ENCODE data around the gene CTAGE4.
"Not testable (repeated sequence)": the region's sequence is repeated elsewhere in the genome, so short reads cannot be mapped to it uniquely, and the experiment has no call there.

Gene CTAGE4, protein sequence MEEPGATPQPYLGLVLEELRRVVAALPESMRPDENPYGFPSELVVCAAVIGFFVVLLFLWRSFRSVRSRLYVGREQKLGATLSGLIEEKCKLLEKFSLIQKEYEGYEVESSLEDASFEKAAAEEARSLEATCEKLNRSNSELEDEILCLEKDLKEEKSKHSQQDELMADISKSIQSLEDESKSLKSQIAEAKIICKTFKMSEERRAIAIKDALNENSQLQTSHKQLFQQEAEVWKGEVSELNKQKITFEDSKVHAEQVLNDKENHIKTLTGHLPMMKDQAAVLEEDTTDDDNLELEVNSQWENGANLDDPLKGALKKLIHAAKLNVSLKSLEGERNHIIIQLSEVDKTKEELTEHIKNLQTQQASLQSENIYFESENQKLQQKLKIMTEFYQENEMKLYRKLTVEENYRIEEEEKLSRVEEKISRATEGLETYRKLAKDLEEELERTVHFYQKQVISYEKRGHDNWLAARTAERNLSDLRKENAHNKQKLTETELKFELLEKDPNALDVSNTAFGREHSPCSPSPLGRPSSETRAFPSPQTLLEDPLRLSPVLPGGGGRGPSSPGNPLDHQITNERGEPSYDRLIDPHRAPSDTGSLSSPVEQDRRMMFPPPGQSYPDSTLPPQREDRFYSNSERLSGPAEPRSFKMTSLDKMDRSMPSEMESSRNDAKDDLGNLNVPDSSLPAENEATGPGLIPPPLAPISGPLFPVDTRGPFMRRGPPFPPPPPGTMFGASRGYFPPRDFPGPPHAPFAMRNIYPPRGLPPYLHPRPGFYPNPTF

DNA sequence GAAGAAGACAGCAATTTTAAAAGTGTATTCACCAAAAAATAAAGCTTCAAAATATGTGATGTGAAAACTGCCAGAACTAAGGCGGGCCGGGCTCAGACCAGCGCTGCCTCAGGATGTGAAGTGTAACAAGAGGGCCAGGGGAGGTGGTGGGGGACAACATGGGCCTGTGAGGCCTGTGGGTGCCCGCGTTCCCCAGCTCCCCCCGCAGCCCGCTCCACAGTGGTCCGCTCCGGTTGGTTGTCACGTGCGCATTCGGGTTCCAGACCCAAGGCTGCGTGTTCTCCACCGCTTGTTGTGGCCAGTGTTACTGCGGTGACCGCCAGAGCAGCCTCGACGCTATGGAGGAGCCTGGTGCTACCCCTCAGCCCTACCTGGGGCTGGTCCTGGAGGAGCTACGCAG is at the start of gene CTAGE4:
CTAGE4 (plus strand) TSS at position 301 of the 400 bp plus-strand sequence; CDS start at position 339, 38 bp downstream.
- not testable (repeated sequence) for DNase-seq

DNA sequence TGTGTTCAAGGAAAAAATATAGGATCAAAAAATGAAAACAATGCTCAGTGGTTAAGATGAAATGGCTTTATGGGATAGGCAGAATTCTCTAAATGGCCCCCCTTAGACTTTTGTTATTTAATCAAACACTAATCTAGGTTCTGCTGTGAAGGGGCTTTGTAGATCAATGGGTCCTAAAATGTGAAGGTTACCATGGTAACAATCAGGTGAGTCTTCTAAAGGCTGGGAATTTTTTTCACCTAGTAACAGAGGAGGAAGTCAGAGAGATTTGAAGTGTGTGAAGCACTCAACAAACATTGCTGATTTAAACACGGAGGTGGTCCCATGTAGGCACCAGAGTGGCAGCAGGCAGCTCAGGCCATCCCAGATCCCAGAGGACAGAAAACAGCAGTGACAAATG is 49.1 kb upstream of the CTAGE4 start:
- no peak for DNase-seq

DNA sequence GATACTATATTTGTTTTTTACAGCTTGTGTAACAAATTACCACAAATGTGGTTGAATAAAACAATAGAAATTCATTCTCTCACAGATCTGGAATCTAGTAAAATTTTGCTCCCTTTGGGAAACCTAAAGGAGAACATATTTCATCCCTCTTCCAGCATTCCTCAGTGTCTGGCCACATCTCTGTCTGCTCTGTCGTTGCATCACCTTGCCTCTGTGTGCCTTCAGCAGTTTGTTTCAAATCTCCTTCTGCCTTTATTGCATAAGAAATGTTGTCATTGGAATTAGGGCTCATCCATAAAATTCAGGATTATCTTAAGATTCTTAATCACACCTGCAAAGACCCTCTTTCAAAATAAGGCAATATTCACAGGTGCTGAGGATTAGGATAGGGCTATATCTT is 45.8 kb upstream of the CTAGE4 start:
- DNase-seq: no peak

DNA sequence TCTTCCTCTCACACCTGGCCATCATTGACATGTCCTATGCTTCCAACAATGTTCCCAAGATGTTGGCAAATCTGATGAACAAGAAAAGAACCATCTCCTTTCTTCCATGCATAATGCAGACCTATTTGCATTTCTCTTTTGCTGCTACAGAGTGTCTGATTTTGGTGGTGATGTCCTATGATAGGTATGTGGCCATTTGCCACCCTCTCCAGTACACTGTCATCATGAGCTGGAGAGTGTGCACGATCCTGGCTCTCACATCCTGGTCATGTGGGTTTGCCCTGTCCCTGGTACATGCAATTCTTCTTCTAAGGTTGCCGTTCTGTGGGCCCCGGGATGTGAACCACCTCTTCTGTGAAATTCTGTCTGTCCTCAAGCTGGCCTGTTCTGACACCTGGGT is 41.1 kb upstream of the CTAGE4 start:
- no peak for DNase-seq

DNA sequence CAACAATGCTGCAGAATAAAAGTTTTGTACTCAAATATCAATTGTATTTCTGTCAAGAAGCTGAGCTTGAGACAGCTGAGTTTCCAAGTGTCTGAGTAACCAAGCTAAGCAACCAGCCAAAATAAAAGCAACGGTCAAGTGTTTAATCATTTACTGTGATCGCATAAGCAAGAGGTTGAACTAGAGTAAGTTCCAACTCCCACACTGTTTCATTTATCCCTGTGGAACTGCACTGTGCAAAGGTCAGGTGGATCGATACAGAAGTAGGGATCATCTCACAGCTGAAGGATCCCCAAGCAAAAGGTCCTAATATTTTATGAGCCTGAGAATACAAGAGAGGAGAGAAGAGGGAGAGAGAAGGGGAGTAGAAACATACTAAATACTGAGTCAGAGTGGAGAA is 38.8 kb upstream of the CTAGE4 start:
- DNase-seq: no peak

DNA sequence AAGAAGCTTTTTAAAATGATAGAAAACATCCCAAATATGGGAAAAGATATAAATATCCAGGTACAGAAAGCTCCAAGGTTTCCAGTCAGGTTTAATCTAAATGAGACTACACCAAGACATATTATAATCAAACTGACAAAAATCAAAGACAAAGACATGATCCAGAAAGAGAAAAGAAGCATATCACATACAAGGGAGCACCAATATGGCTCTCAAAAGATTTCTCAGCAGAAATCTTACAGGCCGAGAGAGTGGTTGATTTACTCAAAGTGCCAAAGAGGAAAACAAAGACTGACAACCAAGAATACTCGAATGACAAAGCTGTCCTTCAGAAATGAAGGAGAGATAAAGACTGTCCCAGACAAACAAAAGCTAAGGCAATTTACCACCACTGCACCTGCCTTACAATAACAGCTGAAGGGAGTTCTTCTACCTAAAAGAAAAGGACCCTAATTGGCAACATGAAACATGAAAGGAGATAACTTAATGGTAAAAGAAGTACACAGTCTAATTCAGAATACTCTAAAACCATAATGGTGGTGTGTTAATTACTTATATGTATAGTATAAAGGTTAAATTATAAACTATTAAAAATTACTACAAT is 34.9 kb upstream of the CTAGE4 start:
- DNase-seq: no peak

DNA sequence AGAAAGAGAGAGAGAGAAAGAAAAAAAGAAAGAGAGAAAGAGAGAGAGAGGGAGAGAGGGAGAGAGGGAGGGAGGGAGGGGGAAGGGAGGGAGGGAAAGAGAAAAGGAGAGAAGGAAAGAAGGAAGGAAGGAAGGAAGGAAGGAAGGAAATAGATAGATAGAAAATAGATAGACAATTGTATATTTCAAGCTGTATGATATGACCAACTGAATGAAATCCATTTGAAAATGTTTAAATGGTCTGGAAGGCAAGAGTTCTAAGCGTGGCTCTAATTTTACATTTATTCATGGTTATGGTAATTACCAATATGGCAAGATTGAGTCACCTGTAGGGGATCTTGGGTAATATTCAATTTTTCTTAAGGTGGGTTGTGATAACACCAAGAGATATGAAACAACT is 24.4 kb upstream of the CTAGE4 start:
- DNase-seq: no peak

DNA sequence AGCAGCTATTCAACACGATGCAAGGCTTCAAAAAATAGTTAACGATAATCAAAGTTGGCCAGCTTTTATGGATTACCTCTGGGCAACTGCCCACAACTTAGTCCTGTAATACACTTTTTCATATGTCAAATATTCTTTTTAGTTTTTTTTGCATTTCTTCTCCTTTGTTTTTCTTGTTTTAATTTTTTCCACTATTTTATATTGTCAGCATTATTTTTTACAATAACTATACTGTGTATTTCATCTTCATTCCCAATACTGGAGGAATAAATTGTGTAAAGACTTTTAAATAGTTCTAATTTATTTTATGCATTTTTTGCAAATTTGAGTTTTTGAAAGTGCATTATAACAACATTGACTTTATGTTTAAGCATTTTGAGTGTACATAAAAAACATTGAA is 18.5 kb upstream of the CTAGE4 start:
- no peak for DNase-seq

DNA sequence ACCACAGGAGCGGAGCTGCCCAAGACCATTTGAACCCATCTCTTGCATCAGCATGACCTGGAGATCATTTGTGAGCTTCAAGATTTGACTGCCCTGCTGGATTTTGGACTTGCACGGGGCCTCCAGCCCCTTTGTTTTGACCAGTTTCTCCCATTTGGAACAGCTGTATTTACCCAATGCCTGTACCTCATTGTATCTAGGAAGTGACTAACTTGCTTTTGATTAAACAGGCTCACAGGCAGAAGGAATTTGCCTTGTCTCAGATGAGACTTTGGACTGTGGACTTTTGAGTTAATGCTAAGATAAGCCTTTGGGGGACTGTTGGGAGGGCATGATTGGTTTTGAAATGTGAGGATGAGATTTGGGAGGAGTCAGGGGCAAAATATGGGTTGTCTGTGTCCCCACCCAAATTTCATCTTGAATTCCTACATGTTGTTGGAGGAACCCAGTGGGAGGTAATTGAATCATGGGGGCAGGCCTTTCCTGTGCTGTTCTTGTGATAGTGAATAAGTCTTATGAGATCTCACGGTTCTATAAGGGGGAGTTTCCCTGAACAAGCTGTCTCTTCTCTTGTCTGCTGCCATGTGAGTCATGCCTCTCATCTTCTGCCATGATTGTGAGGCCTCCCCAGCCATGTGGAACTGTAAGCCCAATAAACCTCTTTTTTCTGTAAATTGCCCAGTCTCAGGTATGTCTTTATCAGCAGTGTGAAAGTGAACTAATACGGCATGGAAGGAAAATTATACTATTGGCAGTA is 11.5 kb upstream of the CTAGE4 start:
- not testable (repeated sequence) for DNase-seq

DNA sequence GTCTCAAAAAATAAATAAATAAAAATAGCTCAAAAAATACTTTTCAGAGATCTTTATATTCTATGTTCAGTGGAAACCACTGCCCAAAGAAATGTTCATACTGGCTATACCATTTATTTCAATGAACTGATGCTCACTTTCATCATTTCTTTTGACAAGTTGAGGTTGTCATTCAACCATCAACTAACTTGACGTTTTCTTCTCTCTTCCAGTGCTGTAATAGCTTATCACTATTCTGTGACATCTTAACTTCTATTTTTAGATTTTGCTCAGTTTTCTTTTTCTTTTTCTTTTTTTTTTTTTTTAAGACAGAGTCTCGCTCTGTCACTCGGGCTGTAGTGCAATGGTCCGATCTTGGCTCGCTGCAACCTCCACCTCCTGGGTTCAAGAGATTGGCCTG is 8.7 kb upstream of the CTAGE4 start:
- DNase-seq: no peak

DNA sequence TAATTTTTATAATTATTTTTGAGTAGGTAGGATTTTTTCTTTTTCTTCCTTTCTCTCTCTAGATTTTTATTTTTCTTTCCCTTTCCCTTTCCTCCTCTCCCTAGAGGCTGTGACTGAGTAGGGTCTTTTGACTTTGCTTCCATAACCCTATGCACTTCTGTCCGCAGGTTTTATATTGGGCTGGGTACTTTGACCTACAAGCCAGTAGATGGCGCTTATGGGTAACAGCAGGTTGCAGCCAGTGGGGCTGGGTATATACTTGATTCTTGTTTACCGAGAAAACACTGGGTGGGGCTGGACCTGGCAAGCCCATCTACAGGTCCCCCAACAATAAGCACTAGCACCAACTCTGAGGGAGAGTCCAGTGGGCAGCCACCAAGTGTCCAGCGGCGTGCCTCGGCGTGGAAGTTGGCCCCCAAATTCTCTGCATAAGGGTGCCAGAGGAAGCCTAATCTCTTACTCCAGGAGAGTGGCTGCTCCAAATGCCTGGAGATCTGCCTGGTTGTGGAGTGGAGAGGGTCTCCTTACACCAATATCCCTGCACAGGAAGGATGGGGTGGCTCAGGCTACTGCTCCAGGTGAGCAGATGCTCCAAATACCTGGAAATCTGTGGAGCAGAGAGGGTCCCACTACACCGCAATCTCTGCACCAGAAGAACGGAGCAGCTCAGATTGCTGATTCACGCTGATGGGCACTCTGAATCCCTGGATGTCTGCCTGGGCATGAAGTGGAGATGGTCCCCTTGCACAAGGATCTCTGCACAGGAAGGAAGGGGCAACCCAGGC is 4.7 kb upstream of the CTAGE4 start:
- DNase-seq: not testable (repeated sequence)

DNA sequence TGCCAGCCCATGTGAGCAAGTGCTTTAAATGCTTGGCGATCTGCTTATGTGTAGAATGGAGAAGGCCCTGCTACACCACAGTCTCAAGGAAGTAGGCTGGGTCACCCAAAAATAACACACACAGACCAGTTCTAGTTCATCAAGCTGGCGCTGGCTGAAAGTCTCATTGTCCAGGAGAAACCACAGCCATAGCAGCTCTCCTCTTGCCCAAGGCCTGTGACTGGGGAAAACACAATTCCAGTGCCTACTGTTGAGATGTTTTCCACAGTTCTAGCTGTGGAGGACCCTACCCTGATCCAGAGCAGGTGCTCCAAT is 4.1 kb upstream of the CTAGE4 start:
- DNase-seq: not testable (repeated sequence)

DNA sequence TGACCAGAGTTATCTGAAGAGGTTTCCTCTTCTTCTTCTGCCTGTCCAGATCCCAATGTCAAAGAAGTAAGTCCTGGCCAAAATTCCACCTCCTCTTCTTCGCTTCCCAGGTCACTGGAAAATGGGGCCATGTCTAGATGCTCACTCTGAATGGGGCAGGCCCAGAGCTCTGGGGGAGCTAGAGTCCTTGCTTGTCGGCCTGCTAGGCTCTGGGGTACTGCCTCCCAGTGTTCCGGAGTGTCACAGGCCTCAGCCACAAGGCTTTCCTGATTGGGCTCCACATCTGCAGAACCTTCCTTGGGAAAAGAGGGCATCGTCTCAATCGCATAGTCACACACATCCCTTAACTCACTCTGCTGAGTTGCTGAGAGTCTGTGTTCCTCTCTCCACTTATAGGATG is 4.6 kb downstream of the CTAGE4 start:
- DNase-seq: not testable (repeated sequence)

DNA sequence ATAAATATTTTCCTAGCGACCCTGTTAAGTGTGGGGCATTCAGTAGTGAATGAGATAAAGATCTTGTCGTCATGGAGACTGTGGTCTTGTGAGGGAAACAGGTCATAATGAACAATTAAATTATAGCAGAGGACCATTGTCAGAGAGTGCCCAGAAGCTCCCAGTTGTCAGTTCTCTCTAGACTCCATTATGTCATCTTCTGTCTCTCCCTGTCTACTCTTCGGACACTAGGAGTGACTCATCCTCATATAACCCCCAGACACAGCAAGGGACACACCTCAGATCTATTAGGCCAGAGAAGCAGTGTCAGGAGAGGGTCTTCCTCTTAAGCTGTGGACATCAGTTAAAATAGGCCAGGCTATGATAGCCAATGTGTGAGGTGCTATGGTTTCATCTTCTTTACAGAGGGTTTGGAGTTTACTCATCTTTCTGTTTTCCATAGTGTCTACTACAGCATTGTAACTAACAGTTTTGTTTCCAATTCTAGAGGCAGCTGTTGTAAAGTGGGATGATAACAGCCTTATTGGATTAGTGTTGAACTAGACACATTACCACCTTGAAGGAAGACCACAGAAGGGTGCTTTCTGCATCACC is 5.4 kb downstream of the CTAGE4 start:
- DNase-seq: not testable (repeated sequence)

DNA sequence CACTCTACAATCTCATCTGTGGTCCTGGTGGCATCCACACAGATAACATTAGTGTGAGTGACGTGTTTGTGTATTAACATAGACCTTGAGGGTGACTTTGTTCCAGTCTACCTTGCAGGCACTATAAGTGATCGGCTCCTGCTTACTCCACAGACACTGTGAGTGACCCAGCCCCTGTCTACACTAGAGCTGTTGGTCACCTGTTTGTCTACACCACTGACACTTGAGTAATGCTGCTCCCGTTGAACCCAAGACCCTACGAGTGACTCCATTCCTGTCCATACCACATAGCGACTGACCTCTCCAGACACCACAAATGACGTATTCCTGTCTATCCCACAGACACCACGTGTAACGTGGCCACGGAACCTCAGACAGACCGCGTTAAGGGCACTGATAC is 10.5 kb downstream of the CTAGE4 start:
- not testable (repeated sequence) for DNase-seq

DNA sequence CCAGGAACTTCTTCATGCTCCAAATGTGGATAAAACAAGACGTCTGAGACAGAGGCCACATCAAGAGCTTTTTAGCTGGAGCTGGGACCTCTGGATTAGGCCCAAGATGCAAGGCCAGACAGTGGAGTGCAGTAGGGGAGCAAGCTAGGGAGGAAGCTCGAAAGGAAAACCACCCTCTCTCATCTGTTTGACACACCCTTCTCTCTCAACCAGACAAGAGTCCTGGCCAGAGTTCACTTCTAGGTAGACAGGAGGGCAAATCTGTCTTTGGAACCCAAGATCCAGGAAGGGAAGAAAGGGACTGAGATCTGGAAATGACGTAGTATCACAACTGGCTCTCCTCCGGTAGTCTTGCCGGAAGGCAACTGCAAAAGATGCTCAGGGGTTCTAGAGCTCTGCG is 11.2 kb downstream of the CTAGE4 start:
- not testable (repeated sequence) for DNase-seq

DNA sequence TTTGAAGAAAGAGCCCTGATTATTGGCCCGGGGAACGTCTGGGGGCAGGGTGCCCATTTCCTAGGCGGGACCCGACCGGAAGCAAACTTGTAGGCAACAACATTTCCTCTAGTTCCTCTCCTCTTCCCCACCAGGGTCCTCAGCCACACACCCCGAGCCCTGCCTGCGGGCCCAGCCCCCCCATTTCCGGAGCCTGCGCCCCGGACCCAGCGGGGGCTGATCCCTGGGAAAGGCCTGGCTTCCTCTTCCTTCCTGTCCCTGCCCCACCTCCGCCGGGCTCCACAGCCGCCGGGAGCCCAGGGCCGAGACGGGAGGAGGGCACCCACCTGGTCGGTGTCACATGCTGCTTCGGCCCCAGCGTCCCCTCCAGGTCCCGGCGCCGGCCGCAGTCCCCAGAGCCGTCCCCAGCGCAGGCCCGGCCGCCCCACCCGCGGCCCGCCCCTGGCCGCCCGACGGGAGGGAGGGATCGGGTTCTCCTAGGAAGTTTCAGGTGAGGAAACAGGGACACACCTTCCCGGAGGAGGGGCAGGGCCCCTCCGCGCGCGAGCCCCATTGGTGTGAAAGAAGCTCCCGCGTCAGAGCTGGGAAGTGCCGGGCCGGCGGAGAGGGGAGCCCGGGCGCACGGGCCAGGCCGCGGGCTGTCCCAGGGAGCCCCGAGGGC is 12.1 kb downstream of the CTAGE4 start, which contains the start of gene ARHGEF35:
ARHGEF35 (minus strand) TSS at position 622 of the 661 bp plus-strand sequence. CDS start 7,450 bp downstream, outside the sequence.
- not testable (repeated sequence) for DNase-seq

DNA sequence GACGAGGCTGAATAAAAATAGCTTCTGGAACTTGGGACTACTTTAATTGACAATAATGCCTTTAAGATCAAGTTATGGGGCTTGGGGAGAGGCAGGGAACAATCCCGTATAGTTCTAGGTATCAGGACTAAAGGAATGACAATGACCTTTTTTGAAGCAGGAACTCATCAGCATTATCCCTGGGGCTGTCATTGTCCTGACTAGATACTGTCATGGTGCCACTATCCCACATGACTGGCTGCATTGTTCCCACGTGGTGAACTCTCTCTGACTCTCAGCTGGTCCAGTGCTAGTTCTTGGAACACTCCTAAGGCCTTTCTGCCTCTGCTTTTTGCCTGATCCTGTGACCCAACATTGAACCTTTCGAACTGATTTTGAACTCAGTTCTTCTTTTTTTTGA is 15.7 kb downstream of the CTAGE4 start:
- not testable (repeated sequence) for DNase-seq

DNA sequence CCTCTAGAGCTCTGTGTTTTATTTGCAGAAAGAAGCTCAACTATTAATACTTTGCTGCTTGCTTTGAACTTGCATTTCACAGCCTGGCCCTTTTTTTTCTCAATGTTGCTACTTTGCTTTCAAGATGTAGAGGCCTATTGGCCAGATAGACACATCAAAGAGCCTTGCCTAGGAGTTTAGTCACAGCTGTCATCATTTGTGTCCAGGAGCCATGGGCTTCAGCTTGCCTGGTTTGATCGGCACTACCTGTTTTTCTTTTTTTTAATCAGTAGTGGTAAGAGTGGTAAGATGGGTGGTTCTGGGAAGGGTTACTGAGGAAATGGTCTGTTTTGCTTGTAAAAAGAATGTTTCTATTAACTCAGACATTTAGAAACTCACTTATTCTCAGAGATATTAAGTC is 18.7 kb downstream of the CTAGE4 start:
- not testable (repeated sequence) for DNase-seq

DNA sequence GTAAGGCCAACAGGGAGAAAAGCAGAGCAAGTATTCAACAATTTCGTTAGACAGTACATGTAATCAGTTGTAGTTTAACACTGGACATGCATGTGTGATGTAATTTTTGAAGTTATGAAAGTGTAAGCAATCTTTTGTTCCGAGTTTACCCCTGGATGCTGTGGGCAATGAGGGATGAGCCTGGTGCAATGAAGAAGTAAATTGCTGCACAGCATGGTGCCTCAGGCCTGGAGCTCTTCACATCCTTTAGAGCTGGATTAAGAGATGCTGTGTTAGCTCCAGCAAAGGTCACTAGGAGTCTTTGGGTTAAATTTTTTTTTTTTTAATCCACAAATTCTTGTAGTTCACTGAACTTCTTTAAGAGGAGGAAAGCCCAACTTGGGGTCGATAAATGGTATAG is 19.8 kb downstream of the CTAGE4 start:
- not testable (repeated sequence) for DNase-seq

DNA sequence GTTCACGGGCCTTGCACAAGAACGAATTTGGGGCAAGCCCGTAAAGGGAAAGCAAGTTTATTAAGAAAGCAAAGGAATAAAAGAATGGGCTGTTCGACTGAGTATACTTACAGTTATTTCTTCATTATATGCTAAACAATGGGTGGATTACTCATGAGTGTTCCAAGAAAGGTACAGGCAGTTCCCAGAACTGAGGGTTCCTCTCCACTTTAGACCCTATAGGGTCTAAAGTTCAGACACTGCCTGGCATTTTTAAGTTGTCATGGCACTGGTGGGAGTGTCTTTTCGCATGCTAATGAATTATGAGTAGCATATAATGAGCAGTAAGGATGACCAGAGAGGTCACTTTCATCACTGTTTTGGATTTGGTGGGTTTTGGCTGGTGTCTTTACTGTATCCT is 22.0 kb downstream of the CTAGE4 start:
- not testable (repeated sequence) for DNase-seq

Data from SW 1271 (cell line).